Muscle of arm (tissue), 12 donors: ENCODE results near the gene OR5H6. TPM values are rescaled to one million over a fixed set of nuclear protein-coding genes. Genes with fewer than 3 reads are reported as not detected.

Experiments
- polyA plus RNA-seq, 12 donors: library from polyadenylated mRNA; unstranded; fragments of 120-200 nt; gene quantifications; one replicate each; pipeline ENCODE4 v1.2.1, GENCODE V29; 2013; ENCODE audit not compliant: insufficient read length in 12 of 12

Gene OR5H6
- polyA plus RNA-seq, 12 donors = not detected

Other genes with a start within 250 kb of the OR5H6 start
- not detected for gene GABRR3, start 228.9 kb upstream of the OR5H6 start, polyA plus RNA-seq
- not detected for gene OR5AC2, start 177.1 kb upstream of the OR5H6 start, polyA plus RNA-seq
- gene OR5H1, start 133.5 kb upstream of the OR5H6 start, polyA plus RNA-seq = under 1 TPM in 2 of 12 donors, not detected in 10; 0.03 to 0.11 TPM
- gene OR5H14, start 116.8 kb upstream of the OR5H6 start, polyA plus RNA-seq = under 1 TPM in 1 of 12 donors, not detected in 11; 0.03 TPM
- not detected for gene OR5H15, start 97.5 kb upstream of the OR5H6 start, polyA plus RNA-seq
- not detected for gene OR5H2, start 18.3 kb downstream of the OR5H6 start, polyA plus RNA-seq
- not detected for gene OR5K4, start 89.6 kb downstream of the OR5H6 start, polyA plus RNA-seq
- gene OR5K3, start 126.4 kb downstream of the OR5H6 start, polyA plus RNA-seq = not detected
- not detected for gene OR5K1, start 199.0 kb downstream of the OR5H6 start, polyA plus RNA-seq
- under 1 TPM in 4 of 12 donors, not detected in 8; 0.15 to 0.73 (median 0.19) TPM for gene OR5K2, start 233.4 kb downstream of the OR5H6 start, polyA plus RNA-seq